DMS53 treated with DMSO at 0.1 percent for 48 hours (cell line): ENCODE data around the gene CPT1A.

Experiments used
- DNase-seq: peaks from one replicate; lab custom pipeline; 2025; ENCODE audit not compliant: unreplicated experiment; lab: John Stamatoyannopoulos, UW

CPT1A gene

DNA sequence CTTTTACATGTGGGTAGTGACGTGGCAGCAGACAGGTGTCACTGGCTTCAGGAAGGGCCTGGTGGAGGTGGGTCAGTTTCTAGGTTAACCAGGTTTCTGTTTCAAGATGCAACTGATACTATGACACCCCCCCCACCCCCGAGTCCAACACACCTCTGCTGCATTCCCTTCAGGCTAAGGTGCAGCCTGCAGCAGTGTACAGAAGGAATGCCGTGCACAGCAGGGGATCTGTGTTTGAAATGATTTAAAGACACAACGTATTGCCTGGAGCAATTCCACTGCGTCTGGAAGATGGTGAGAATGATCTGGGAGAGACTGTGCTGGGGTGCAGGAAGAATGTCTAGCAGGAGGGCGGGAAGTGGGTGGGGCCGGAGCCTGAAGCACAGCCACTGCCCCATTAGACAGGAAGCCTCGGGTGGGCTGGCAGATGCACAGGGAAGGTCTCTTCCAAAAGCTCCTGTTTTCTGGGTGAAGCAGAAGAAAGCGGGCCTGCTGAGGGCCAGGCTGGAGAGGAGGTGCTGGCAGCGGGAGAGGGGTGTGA, 78.5 kb downstream of the CPT1A start:
- DNase-seq = no peak

DNA sequence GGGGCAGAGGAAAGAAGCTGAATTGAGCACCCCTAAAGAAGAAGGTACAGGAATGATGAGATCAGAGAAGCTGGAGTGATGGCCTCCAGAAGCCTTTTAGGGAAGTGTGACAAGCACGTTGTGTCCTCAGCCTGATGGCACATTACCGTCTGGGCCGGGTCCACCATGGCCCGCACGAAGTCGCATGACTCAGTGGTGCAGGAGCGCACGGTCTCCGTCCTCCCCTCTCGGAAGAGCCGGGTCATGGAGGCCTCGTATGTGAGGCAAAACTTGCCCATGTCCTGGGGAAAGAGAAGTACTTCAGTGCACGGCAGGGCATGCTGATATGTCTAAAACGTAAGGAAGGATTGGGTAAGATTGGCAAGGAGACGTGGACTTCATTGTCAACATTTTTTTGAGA, 79.2 kb downstream of the CPT1A start:
- DNase-seq = no peak

DNA sequence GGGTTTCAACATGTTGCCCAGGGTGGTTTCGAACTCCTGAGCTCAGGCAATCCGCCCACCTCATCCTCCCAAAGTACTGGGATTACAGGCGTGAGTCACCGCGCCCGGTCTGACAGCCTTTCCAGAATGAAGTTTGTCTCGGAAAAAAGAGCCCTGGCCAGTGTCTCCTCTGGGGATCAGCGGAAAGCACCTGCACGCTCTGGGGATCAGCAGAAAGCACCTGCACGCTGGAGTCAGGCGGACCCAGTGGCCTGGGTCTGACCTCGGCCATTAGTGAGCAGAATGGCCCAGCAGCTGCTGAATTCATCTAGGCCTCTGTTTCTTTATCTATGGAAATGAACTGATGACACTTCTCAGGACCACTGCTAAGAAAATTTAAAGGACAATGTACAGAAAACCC, 79.9 kb downstream of the CPT1A start:
- DNase-seq = no peak

DNA sequence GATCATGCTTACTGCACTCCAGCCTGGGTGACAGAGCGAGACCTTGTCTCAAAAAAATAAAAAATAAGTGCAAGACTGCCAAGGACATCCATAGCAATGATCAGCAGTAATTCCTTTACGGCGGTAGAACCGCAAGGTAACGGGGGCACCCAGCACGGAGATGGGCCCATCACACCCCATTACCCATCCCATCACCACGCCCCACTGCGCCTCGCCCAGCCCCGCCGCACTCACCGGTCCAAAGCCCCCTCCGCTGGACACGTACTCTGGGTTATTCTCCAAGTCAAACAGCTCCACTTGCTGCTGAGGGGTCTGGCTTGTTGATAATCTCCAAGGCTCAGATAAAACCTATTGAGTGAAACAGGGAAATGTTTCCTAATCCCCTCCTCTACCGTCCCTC, 81.7 kb downstream of the CPT1A start:
- no peak for DNase-seq

DNA sequence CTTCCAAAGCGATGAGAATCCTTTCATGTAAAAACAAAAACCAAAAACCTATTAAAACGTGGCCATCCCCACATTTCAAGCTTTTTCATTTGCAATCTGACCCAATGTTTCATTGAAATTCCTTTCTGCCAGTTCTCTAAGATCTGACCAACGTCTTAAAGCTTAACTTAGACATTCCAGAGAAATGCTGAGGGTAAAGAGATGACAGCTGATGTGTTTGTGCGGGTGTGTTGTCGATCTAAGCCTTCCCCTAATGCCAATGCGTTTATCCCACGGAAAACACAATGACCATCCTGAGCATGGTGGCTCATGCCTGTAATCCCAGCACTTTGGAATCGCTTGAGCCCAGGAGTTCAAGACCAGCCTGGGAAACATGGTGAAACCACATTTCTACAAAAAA, 84.0 kb downstream of the CPT1A start:
- no peak for DNase-seq

DNA sequence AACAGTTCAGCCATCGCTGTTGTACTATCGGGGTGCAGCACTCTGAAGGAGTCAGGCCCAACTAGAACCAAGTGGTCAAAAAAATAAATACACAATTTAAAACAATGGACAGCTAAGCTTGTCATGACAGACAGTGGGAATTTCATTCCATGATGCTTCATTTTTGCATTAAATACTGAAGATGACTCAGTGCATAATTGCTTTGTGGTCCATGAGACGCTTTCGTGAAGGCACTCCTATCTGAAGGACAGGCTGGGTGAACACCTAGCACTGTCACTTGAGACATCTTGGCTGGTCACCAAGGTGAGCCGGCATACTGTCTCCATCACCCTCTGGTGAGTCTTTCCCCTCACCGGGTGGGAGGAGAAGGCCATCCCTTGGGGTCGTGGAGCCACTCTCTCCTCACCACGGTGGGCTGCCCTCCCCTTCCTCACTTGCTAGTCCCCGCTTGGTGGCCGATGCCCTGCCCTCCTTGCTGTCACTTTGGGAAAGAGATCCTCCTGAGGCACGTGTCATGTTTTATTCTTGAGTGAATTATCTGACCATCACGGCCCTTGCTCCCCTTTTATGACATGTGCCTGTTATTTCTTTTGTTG, 85.4 kb downstream of the CPT1A start:
- DNase-seq = no peak

DNA sequence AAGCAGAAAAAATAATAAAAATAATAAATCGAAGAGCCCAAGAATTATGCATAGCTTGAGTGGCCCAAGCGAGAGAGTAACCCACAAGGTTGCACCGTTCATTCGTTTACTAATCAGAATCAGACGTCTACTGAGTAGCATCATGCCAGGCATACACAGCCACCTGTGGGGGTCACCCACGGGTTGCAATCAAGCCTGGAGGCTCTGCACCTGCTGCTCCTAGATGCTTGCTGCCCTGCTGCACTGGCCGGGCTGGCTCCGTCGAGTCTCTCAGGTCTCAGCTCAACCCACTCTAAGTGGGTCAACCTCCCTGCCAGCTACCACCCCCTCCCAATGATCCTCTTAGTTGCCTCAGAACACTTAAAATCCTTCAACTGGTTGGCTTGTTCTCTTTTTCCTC, 88.4 kb downstream of the CPT1A start:
- DNase-seq = no peak

DNA sequence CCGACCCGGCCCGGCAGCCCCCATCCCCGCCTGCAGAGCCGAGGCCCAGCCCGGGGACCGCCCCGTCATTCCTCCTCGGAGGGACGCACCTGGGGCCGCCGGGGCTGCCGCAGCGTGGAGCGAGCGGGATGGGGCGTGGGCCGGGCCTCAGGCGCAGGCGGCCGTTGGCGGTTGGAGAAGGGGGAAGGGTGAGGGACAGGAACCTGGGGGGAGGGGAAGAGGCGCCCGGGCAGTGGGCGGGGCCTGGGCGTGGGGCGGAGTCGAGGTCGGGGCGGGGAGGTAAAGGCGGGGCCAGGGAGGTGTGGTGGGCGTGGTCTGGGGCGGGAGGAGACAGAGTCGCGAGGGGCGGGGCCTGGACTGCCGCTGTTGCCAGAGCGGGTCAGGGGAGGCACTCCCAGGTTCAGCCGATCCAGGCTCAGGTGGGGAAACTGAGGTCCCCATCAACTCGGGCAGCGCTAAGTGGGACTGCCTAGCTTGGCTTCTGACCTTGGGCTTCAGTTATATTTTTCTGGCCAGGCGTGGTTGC, 90.3 kb downstream of the CPT1A start, which contains the start of gene TESMIN:
Gene TESMIN (minus strand): TSS at position 190 of the 526 bp plus-strand sequence. CDS start 860 bp downstream, outside the sequence.
- peak; percentile 83 for DNase-seq

DNA sequence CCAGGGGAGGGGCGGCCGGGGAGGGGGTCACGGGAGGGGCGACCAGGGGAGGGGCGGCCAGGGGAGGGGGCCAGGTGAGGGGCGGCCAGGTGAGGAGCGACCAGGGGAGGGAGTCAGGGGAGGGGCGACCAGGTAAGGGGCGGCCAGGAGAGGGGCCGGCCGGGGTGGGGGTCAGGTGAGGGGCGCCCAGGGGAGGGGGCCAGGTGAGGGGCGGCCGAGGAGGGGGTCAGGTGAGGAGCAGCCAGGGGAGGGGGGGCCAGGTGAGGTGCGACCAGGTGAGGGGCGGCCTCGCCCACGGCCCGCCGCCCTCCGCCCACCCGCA, 90.8 kb downstream of the CPT1A start:
- DNase-seq = no peak

DNA sequence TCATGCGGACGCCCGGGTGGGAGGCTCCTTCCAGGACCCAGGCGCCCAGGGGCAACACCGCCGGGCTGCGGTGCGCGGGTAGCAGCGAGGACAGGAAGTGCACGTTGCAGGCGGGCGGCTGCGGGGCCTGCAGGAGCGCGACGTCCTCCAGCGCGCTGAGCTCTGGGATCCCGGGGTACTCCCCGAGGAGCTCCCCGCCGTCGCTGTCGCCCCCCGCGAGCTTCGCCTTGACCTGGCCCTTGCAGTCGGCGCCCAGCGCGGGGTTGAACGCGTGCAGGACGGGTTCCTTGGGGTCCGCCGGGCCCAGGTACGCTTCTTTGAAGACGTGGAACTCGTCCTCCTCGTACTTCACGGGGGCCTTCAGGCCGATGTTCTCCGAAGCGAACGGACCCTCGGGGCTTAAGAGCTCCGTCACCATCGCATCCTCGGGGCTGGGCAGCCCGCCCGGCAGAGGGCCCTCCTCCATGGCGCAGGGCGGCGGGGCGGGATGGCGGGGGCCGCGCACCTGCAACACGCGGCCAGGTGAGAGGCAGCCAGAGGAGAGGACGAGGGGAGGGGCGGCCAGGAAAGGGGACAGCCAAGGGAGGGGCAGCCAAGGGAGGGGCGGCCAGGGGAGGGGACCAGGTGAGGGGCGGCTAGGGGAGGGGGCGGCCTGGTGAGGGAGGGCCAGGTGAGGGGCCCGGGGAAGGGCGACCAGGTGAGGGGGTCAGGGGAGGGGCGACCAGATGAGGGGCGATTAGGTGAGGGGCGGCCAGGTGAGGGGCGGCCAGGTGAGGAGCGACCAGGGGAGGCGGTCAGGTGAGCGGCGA, 91.3 kb downstream of the CPT1A start:
- DNase-seq = no peak

DNA sequence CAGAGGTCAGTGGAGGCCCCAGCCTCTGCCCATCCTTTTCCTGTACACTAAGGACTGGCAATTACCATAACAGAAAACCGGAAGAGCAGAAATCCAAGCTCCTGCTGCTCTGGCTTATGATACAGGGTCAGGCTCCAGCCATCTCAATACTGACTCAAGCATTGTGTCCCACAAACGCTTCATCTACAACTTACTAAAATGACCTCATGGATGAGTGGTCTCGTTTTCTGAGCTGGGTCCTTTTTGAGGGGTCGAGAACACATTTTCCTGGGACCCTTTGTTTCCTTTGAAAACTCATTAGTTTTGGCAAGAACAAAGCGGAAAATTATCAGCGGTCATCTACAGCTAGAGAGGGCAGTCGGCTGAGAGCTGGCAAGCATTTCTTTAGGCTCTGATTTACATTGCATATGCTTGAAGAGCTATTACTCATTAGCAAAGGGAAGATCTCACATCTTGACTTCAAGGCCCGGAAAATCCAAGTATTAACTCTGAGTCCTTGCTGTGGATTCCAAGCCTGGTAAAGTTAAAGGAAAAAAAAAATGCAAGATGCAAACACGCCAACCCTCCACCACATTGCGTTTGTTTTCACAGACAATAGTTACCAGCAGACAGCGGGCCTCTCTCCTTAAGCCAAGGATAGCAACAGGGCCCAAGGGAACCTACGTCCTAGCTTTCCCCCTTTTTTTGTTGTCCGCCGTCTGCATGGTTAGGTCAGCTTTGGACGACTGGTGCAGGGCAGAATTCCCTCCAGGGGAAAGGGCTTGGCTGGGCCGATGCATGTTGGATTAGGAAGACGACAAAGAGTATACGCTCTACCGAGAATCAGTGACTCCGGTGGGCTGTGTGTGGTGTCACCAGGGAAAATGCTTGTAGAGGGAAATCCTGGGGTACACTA, 92.2 kb downstream of the CPT1A start:
- DNase-seq = no peak

DNA sequence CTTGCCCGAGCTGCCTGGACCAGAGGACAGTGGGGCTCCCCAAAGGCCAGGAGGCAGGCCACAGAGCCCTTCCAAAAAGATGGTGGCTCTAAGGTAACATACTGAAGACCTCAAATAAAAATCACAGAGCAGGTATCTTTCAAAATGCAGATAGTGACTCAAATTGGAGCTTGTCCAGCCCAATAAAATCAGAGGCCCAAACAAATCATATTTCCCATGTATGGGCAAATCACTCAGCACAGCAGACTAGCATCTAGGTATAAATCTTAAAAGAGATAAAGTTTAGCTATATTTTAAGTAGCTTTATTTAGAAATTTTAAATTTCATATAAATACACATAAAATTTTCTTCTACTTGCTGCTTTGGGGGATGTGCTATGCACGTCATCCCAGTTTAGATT, 93.7 kb downstream of the CPT1A start:
- DNase-seq = no peak

DNA sequence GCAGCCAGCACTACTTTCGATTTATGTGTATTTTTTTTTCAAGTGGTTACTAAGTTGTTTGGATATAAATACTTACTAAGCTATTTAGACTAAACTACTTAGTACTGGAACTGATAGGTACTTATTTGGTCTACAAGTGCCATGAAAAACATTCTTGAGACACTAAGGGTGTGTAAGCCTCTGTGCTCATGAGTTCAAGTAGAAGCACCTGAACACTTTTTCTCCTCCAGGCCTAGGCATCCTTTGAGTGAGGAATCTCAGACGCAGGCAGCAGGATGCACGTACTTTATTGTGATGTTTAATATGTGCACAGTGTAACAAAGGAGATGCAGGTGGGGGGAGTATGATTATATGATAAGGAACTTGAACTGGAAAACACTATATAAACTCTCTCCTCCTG, 98.2 kb downstream of the CPT1A start:
- DNase-seq = no peak

DNA sequence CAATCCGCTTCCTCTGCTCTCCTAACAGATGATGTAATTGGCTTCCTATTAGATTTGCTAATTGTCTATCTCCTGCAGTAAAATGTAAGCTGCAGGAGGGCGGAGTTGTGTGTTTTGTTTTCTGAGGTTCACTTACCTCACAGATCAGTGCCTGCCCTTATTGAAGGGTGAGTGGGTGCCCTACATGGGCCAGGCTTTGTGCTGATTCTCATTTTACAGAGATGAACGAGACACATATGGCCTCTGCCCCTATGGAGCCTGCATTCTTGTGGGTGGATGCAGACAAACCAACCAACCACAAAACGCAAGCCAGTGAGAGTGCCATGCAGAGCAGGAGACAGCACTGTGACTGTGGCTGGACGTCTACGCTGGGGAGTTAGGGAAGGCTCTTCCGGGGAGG, 100.3 kb downstream of the CPT1A start:
- DNase-seq = no peak

DNA sequence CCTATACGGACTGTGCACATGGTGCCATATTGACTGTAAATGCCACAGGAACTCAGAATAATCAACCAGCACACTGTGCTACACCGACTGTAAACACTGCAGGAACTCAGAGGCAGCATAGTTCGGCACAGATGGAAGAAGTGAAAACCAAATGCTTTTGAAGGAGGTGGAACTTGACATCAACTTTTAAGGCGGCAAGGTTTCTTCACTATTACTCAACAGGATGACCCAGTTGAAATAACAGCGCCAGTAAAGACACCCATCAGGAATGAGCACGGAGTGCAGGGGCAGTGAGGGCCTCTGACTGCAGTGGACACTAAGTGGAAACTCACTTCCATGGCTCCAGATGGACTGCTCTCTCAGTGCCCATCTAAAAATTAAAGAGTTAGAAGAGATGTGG, 106.1 kb downstream of the CPT1A start:
- no peak for DNase-seq

DNA sequence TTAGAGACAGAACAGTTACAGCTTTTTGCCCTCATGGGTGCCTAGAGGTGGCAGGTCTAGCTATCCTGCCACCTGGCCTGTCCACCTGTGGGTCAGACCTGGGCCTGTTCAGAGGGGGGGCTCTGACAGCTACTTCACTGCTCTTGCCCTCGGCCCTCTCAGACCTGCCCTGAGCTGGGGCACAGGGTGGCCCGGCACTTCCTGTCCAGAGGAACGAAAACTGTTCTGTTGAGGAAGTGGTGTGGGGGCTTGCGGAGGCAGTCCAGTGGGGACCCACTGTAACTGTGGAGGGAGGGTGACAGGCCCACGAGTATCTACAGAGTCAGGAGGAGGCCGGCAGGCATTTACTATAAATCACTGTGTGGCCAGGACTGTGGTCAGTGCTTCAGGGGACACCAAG, 106.6 kb downstream of the CPT1A start:
- DNase-seq = no peak

DNA sequence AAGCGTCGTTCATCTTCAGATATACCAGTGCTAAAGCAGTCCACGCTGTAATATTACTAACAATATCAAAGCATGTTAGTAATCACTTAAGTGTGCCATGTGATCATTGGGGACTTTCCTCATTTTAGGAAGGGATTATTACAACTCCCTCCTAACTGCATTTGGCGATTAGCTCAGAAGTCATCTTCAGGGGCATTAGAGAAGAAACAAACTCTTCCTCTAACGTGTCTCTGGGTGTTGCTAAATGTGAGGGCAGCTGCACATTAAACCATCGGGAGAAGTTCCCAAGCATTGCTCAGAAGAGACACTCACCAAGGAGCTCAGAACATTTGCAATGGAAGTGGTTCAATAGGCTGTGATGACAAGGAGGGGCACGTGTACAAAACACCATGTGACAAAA, 107.6 kb downstream of the CPT1A start:
- no peak for DNase-seq

DNA sequence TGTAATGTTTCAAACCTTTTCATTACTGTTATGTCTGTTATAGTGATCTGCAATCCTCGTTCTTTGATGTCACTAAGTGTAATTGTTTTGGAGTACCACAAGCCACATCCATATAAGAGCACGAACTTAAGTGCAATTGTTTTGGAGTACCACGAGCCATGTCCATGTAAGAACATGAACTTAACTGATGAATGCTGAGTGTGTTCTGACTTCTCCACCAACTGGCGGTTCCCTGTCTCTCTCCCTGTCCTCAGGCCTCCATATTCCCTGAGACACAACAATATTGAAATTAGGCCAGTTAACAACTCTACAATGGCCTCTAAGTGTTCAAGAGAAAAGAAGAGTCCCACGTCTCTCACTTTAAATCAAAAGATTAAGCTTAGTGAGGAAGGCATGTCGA, 113.9 kb downstream of the CPT1A start:
- no peak for DNase-seq

DNA sequence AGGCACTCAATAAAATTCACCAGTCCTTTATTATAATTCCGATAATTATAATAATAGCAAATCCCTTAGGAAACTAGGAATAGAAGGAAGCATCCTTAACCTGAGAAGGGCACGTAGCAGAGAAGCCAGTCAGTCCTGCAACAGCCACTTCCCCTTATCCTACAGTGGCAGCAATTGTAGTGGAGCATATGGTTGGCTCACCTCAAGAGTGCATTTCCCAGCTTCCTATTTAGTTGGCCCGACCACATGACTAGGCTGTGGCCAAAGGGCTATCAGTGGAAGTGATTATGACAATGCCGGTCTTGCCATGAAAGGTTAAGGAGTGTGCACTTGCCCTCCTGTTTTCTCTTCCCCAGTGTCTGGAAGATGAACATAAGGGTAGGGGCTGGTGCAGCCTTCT, 117.4 kb downstream of the CPT1A start:
- DNase-seq = no peak

DNA sequence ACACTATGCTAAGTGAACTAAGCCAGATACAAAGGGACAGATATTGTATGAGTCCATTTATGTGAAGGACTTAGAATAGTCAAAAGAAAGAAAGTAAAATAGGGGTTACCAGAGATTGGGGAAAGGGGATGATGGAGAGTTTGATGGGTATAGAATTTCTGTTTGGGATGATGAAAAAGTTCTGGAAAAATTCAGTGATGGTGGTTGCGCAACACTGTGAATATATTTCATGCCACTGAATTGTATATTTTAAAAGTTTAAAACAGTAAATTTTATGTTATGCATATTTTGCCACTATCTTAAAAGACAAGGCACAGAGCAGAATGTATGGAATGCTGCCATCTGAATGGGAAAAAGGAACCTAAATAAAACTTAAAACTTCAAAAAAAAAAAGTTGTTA, 119.6 kb downstream of the CPT1A start:
- DNase-seq = no peak

DNA sequence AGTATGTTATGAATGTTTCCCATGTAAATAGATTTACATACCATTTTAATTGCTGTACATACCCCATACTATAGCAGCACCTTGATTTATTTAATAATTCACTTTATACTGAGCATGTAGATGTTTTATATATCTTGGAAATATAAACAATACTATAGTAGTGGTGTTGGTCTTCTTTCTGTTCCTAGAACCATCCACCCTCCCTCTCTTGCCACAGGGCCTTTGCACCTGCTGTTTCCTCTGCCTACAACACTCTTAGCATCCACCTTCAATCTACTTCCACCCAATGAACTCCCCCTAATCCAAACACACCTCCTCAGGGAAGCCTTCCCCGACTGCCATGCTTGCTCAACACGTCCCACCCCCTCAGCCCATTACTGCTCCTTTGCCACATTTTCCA, 120.6 kb downstream of the CPT1A start:
- no peak for DNase-seq
